ENCODE data around the gene SVOPL.

SVOPL gene

GRCh38 chr7:138662076-138662990 lies 38.8 kb downstream of the SVOPL start:
- no peak for DNase-seq (ENCODE audit: low read depth, low spot score)

GRCh38 chr7:138661069-138661635 lies 40.0 kb downstream of the SVOPL start:
- DNase-seq (ENCODE audit: low read depth, low spot score) = no peak

GRCh38 chr7:138658889-138659288 lies 42.3 kb downstream of the SVOPL start:
- DNase-seq (ENCODE audit: low read depth, low spot score) = no peak

GRCh38 chr7:138657854-138658386 lies 43.2 kb downstream of the SVOPL start:
- no peak for DNase-seq (ENCODE audit: low read depth, low spot score)

GRCh38 chr7:138656952-138657351 lies 44.2 kb downstream of the SVOPL start:
- DNase-seq (ENCODE audit: low read depth, low spot score) = no peak

GRCh38 chr7:138654616-138655015 lies 46.5 kb downstream of the SVOPL start:
- no peak for DNase-seq (ENCODE audit: low read depth, low spot score)

GRCh38 chr7:138649506-138649905 lies 51.7 kb downstream of the SVOPL start:
- no peak for DNase-seq (ENCODE audit: low read depth, low spot score)

- DNase-seq (ENCODE audit: low read depth, low spot score) = no peak
Measured at GRCh38 chr7:138645284-138645683, 55.9 kb downstream of the SVOPL start.

GRCh38 chr7:138632826-138633602 lies 68.1 kb downstream of the SVOPL start:
- no peak for DNase-seq (ENCODE audit: low read depth, low spot score)

- DNase-seq (ENCODE audit: low read depth, low spot score) = no peak
Measured at GRCh38 chr7:138632384-138632783, 68.8 kb downstream of the SVOPL start.

GRCh38 chr7:138630059-138630610 lies 71.0 kb downstream of the SVOPL start:
- DNase-seq (ENCODE audit: low read depth, low spot score) = no peak

GRCh38 chr7:138627361-138627760 lies 73.8 kb downstream of the SVOPL start:
- no peak for DNase-seq (ENCODE audit: low read depth, low spot score)

GRCh38 chr7:138626846-138627245 lies 74.3 kb downstream of the SVOPL start:
- no peak for DNase-seq (ENCODE audit: low read depth, low spot score)

GRCh38 chr7:138625849-138626230 lies 75.3 kb downstream of the SVOPL start:
- no peak for DNase-seq (ENCODE audit: low read depth, low spot score)

GRCh38 chr7:138625084-138625848 lies 75.9 kb downstream of the SVOPL start:
- no peak for DNase-seq (ENCODE audit: low read depth, low spot score)

GRCh38 chr7:138622841-138623240 lies 78.3 kb downstream of the SVOPL start:
- no peak for DNase-seq (ENCODE audit: low read depth, low spot score)

GRCh38 chr7:138618933-138619332 lies 82.2 kb downstream of the SVOPL start:
- no peak for DNase-seq (ENCODE audit: low read depth, low spot score)

GRCh38 chr7:138618506-138618905 lies 82.7 kb downstream of the SVOPL start:
- no peak for DNase-seq (ENCODE audit: low read depth, low spot score)

- no peak for DNase-seq (ENCODE audit: low read depth, low spot score)
Measured at GRCh38 chr7:138616085-138616484, 85.1 kb downstream of the SVOPL start.

GRCh38 chr7:138613630-138614029 lies 87.5 kb downstream of the SVOPL start:
- DNase-seq (ENCODE audit: low read depth, low spot score) = no peak

GRCh38 chr7:138610671-138611170 lies 90.4 kb downstream of the SVOPL start:
- no peak for DNase-seq (ENCODE audit: low read depth, low spot score)
